Measurements from ENCODE around the gene FOXK2. TPM values are rescaled to one million over a fixed set of nuclear protein-coding genes. Genes with fewer than 3 reads are reported as not detected.
A peak's percentile ranks its signal among the peaks of the same experiment; 100 is the strongest.

FOXK2 gene
- total and polyA plus RNA-seq, 7 experiments from 2014 or later: 4.2 to 67.1 (median 42.3) TPM

DNA sequence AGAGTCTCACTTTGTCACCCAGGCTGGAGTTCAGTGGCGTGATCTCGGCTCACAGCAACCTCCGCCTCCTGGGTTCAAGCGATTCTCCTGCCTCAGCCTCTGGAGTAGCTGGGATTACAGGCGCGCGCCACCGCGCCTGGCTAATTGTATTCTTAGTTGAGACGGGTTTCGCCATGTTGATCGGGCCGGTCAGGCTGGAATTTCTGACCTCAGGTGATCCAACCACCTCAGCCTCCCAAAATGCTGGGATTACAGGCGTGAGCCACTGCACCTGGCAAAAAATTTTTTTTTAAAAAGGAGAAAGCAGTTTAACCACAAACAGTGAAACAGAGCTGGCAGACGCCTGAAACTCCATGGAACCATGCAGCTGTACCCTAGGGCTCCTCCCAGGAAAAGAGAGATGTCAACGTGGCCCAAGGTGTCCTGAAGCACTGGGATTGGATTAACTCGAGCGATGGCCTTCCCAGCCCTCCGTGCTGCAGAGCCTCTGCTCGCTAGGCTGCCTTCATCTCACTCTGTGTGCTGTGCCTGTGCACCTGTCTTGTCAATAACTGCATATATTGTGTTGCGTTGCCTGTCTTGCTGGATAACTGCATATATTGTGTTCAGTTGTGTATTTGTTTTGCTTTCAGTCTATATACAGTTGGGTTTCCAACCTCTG, 29.6 kb upstream of the FOXK2 start:
- Histone ChIP-seq H3K4me1 (ENCODE audit: control insufficient read depth in 2 of 2, insufficient read depth in 2 of 2, low read length in 2 of 2) (peaks cover 0 to 7% of the 10 kb centered on the region in 2 donors), H3K27ac (ENCODE audit: low read depth, low read length) (no peak overlapping the region), H3K4me3 (ENCODE audit: low read length) (no peak overlapping the region), H3K27me3 (ENCODE audit: control insufficient read depth in 2 of 2, insufficient read depth in 2 of 2, low read length in 2 of 2) (no peaks in the 10 kb centered on the region), H3K9me3 (ENCODE audit: control insufficient read depth in 2 of 3, low read length in 3 of 3) (no peaks in the 10 kb centered on the region), H3K36me3 (ENCODE audit: control insufficient read depth in 2 of 3, insufficient read depth in 3 of 3, low read length in 3 of 3) (peaks cover 0 to 37% (median 2%) of the 10 kb centered on the region in 3 experiments)
- no peaks in the 10 kb centered on the region for H3K27me3 Mint-ChIP-seq
- H3K27ac Mint-ChIP-seq: peak overlapping the region in 4 of 9 donors; percentile 4 to 71 (median 49)
- H3K9me3 Mint-ChIP-seq: peaks cover 0 to 4% (median 0%) of the 10 kb centered on the region in 11 donors
- DNase-seq (no peak), ATAC-seq (no peak)
- ChIA-PET CTCF (no interaction called here), POLR2A (no interaction called here)
- no peak overlapping the region for H3K4me3 Mint-ChIP-seq
- peaks cover 0 to 25% (median 0%) of the 10 kb centered on the region in 5 donors for H3K36me3 Mint-ChIP-seq
- intact Hi-C loops (cut with micrococcal nuclease): loop anchor here in 1 of 2 donors (10.0 kb wide), 1 partner anchor 155 kb away; the partner anchor contains the start of gene WDR45B
- H3K4me1 Mint-ChIP-seq: peaks cover 0 to 41% (median 14%) of the 10 kb centered on the region in 7 donors

DNA sequence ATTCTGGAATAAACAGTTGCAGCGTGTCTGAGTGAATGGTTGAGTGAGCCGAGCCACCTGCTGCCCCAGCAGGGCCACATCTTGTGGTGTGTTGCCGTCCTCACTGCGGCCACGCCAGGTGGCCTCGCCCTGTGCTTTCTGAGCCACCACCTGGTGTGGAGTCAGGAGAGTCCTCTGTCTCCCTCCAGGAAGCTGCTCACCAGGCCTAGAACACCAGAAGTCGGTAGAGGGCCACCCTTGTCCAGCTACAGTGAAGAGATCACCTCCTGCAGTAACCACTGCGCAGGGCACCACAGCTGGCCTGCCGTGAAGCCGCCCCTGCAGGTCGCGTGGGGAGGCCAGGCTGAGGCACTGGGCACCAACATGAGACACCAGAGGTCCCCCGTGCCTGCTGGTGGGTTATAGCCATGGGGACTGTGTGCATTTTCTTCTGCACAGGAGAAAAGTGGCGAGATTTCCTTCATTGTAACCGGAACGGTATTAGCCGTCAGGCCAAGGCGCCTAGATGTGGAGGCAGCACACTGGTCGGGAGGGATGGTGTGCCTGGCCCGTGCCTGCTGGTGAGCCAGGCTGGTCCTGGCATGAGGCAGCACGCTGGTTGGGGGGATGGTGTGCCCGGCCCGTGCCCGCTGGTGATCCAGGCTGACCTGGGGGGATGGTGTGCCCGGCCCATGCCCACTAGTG, 28.9 kb upstream of the FOXK2 start:
- POLR2A ChIA-PET: no interaction called here
- Histone ChIP-seq H3K27ac (ENCODE audit: low read depth, low read length) (no peak overlapping the region), H3K27me3 (ENCODE audit: control insufficient read depth in 2 of 2, insufficient read depth in 2 of 2, low read length in 2 of 2) (no peaks in the 10 kb centered on the region), H3K4me3 (ENCODE audit: low read length) (no peak overlapping the region), H3K9me3 (ENCODE audit: control insufficient read depth in 2 of 3, low read length in 3 of 3) (no peaks in the 10 kb centered on the region), H3K4me1 (ENCODE audit: control insufficient read depth in 2 of 2, insufficient read depth in 2 of 2, low read length in 2 of 2) (peaks cover 0 to 7% of the 10 kb centered on the region in 2 donors), H3K36me3 (ENCODE audit: control insufficient read depth in 2 of 3, insufficient read depth in 3 of 3, low read length in 3 of 3) (peaks cover 0 to 30% (median 0%) of the 10 kb centered on the region in 3 experiments)
- Mint-ChIP-seq H3K4me1 (peaks cover 0 to 37% (median 14%) of the 10 kb centered on the region in 7 donors), H3K27me3 (no peaks in the 10 kb centered on the region), H3K4me3 (no peak overlapping the region), H3K9me3 (peaks cover 0 to 4% (median 0%) of the 10 kb centered on the region in 11 donors), H3K27ac (peak overlapping the region in 3 of 9 donors; percentile 4 to 71 (median 25)), H3K36me3 (peaks cover 0 to 23% (median 0%) of the 10 kb centered on the region in 5 donors)
- intact Hi-C loops (cut with micrococcal nuclease): loop anchor here in 1 of 2 donors (10.0 kb wide), 1 partner anchor 154 kb away; the partner anchor contains the start of gene WDR45B
- DNase-seq (no peak), ATAC-seq (no peak)
- CTCF ChIA-PET: no interaction called here

DNA sequence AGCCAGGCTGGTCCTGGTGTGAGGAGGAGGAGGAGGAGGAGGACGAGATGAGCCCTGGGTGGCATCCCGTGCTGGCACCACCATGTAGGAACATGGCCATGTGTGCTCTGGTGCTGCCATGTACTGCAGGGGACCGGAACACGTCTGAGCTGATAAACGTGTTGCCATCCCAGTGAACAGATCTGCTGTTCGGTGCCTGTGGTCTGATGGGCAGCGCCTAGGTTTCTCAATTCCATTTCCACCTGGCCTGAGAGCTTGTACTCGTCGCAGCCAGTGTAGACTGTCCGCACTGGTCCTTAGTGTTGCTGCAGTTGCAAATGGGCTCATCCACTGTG, 28.4 kb upstream of the FOXK2 start:
- Histone ChIP-seq H3K4me1 (ENCODE audit: control insufficient read depth in 2 of 2, insufficient read depth in 2 of 2, low read length in 2 of 2) (peaks cover 4 to 5% of the 10 kb centered on the region in 2 donors), H3K27ac (ENCODE audit: low read depth, low read length) (no peak overlapping the region), H3K27me3 (ENCODE audit: control insufficient read depth in 2 of 2, insufficient read depth in 2 of 2, low read length in 2 of 2) (no peaks in the 10 kb centered on the region), H3K4me3 (ENCODE audit: low read length) (no peak overlapping the region), H3K9me3 (ENCODE audit: control insufficient read depth in 2 of 3, low read length in 3 of 3) (no peaks in the 10 kb centered on the region), H3K36me3 (ENCODE audit: control insufficient read depth in 2 of 3, insufficient read depth in 3 of 3, low read length in 3 of 3) (peaks cover 0 to 25% (median 0%) of the 10 kb centered on the region in 3 experiments)
- Mint-ChIP-seq H3K4me3 (no peak overlapping the region), H3K27ac (peak overlapping the region in 2 of 9 donors; percentile 12 to 55), H3K27me3 (no peaks in the 10 kb centered on the region), H3K4me1 (peaks cover 0 to 36% (median 16%) of the 10 kb centered on the region in 7 donors), H3K9me3 (peaks cover 0 to 4% (median 0%) of the 10 kb centered on the region in 11 donors), H3K36me3 (peaks cover 0 to 19% (median 0%) of the 10 kb centered on the region in 5 donors)
- ChIA-PET CTCF (no interaction called here), POLR2A (no interaction called here)
- ATAC-seq (no peak), DNase-seq (no peak)
- intact Hi-C loops (cut with micrococcal nuclease): loop anchor here in 1 of 2 donors (10.0 kb wide), 1 partner anchor 154 kb away; the partner anchor contains the start of gene WDR45B

DNA sequence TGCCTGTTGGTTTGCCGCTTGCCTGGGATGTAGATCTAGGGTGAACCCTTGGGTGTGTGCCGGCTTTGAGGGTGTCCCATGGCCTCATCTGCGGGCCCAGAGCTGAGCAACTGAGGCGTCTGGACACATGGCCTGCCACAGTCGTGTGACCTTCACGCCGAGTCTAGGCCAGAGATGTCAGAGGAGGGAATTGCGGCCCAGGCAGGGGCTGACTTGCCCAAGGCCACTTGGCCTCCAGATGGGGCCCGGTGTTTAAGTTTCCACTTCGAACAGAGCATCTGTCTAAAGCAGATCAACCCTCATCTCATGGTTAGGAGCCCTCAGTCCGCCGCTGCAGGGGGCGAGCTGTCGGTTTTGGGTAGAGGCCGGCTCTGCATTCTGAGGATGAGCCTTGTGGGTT, 28.0 kb upstream of the FOXK2 start:
- H3K9me3 ChIP-seq (ENCODE audit: control insufficient read depth in 2 of 3, low read length in 3 of 3): no peaks in the 10 kb centered on the region
- POLR2A ChIA-PET: no interaction called here
- H3K4me1 ChIP-seq (ENCODE audit: control insufficient read depth in 2 of 2, insufficient read depth in 2 of 2, low read length in 2 of 2): peaks cover 1 to 8% of the 10 kb centered on the region in 2 donors
- intact Hi-C loops (cut with micrococcal nuclease): loop anchor here in 1 of 2 donors (10.0 kb wide), 1 partner anchor 153 kb away; the partner anchor contains the start of gene WDR45B
- Mint-ChIP-seq H3K27me3 (no peaks in the 10 kb centered on the region), H3K36me3 (peaks cover 0 to 16% (median 0%) of the 10 kb centered on the region in 5 donors), H3K4me1 (peaks cover 0 to 32% (median 15%) of the 10 kb centered on the region in 7 donors), H3K4me3 (no peak overlapping the region), H3K9me3 (peaks cover 0 to 4% (median 0%) of the 10 kb centered on the region in 11 donors), H3K27ac (peak overlapping the region in 2 of 9 donors; percentile 12 to 55)
- CTCF ChIA-PET: no interaction called here
- DNase-seq (no peak), ATAC-seq (no peak)
- H3K27ac ChIP-seq (ENCODE audit: low read depth, low read length): no peak overlapping the region
- peaks cover 0 to 21% (median 0%) of the 10 kb centered on the region in 3 experiments for H3K36me3 ChIP-seq (ENCODE audit: control insufficient read depth in 2 of 3, insufficient read depth in 3 of 3, low read length in 3 of 3)
- H3K4me3 ChIP-seq (ENCODE audit: low read length): no peak overlapping the region
- H3K27me3 ChIP-seq (ENCODE audit: control insufficient read depth in 2 of 2, insufficient read depth in 2 of 2, low read length in 2 of 2): no peaks in the 10 kb centered on the region

DNA sequence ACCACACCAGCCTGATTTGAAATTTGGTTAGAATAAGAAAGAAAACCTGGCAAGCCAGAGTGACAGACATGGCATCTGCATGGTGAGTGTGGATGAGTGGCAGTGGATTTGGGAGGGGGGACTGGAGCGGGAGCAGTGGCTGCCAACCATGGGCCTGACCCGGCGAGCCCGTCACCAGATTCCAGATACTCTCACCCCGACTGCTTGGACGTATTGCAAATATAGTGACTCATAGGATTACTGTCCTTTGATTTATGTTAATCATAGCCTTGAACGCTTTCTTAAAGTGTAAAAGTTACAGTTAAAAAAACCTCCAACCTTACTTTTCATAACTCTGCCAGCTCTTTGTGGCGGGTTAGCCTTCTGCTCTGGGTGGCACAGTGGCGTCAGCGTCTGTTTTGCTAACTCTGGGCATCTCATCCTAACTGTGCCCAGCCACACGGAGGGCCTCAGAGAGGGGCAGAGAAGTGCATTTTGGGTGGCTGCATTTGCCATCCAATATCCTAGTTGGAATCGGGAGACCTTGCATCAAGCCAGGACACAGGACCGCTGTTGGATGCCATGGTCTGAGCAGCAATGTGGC, 26.8 kb upstream of the FOXK2 start:
- H3K36me3 Mint-ChIP-seq: peaks cover 0 to 12% (median 0%) of the 10 kb centered on the region in 5 donors
- CTCF ChIA-PET: no interaction called here
- POLR2A ChIA-PET: interaction anchor here (0.6 kb wide), 1 partner anchor 987 kb away, joined by 3 read pairs; no protein-coding TSS in a partner anchor

DNA sequence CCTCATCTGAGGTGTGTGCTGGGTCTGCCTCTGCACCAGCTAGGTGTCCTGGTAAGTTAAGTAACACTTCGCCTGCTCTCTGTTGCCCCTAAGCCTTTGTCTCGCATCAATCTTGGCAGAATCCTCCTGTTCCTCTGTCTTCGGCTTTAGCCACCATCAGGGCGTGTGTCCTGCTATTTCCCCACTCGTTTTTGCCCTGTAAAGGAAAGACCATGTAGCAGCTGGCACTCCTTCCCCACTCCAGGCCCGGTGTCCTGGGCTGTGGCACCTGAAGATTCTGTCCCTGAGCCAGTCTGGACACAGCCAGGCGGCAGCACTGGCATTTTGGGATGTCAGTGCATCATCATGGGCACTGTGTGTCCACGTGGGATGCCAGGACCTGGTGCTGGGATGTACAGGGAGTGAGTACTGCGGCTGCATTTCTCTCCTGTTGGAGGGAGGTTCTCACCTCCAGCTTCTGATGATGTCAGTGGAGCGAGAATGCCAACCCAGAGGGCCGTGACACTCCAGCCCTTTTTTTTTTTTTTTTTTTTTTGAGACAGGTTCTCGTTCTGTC, 26.2 kb upstream of the FOXK2 start:
- Histone ChIP-seq H3K27me3 (ENCODE audit: control insufficient read depth in 2 of 2, insufficient read depth in 2 of 2, low read length in 2 of 2) (no peaks in the 10 kb centered on the region), H3K27ac (ENCODE audit: low read depth, low read length) (no peak overlapping the region), H3K4me3 (ENCODE audit: low read length) (no peak overlapping the region), H3K36me3 (ENCODE audit: control insufficient read depth in 2 of 3, insufficient read depth in 3 of 3, low read length in 3 of 3) (peaks cover 0 to 8% (median 0%) of the 10 kb centered on the region in 3 experiments), H3K4me1 (ENCODE audit: control insufficient read depth in 2 of 2, insufficient read depth in 2 of 2, low read length in 2 of 2) (peaks cover 0 to 9% of the 10 kb centered on the region in 2 donors), H3K9me3 (ENCODE audit: control insufficient read depth in 2 of 3, low read length in 3 of 3) (no peaks in the 10 kb centered on the region)
- no peak for DNase-seq
- Mint-ChIP-seq H3K4me3 (no peak overlapping the region), H3K4me1 (peaks cover 8 to 32% (median 25%) of the 10 kb centered on the region in 7 donors), H3K27ac (peak overlapping the region in 3 of 9 donors; percentile 32 to 38 (median 36)), H3K9me3 (peaks cover 0 to 4% (median 0%) of the 10 kb centered on the region in 11 donors), H3K27me3 (no peaks in the 10 kb centered on the region), H3K36me3 (peaks cover 0 to 11% (median 0%) of the 10 kb centered on the region in 5 donors)
- intact Hi-C loops (cut with micrococcal nuclease): loop anchor here in 1 of 2 donors (10.0 kb wide), 1 partner anchor 151 kb away; the partner anchor contains the start of gene WDR45B
- CTCF ChIA-PET: no interaction called here
- POLR2A ChIA-PET: no interaction called here
- no peak for ATAC-seq

More for the DNA sequence above, 26.8 kb upstream of the FOXK2 start:
- no peaks in the 10 kb centered on the region for H3K27me3 Mint-ChIP-seq
- peaks cover 3 to 27% (median 19%) of the 10 kb centered on the region in 7 donors for H3K4me1 Mint-ChIP-seq
- H3K9me3 Mint-ChIP-seq: peaks cover 0 to 4% (median 0%) of the 10 kb centered on the region in 11 donors
- Histone ChIP-seq H3K27ac (ENCODE audit: low read depth, low read length) (no peak overlapping the region), H3K4me3 (ENCODE audit: low read length) (no peak overlapping the region), H3K36me3 (ENCODE audit: control insufficient read depth in 2 of 3, insufficient read depth in 3 of 3, low read length in 3 of 3) (peaks cover 0 to 10% (median 0%) of the 10 kb centered on the region in 3 experiments), H3K4me1 (ENCODE audit: control insufficient read depth in 2 of 2, insufficient read depth in 2 of 2, low read length in 2 of 2) (peaks cover 0 to 9% of the 10 kb centered on the region in 2 donors), H3K27me3 (ENCODE audit: control insufficient read depth in 2 of 2, insufficient read depth in 2 of 2, low read length in 2 of 2) (no peaks in the 10 kb centered on the region), H3K9me3 (ENCODE audit: control insufficient read depth in 2 of 3, low read length in 3 of 3) (no peaks in the 10 kb centered on the region)
- no peak for DNase-seq
- H3K27ac Mint-ChIP-seq: peak overlapping the region in 2 of 9 donors; percentile 26 to 41
- intact Hi-C loops (cut with micrococcal nuclease): loop anchor here in 1 of 2 donors (10.0 kb wide), 1 partner anchor 152 kb away; the partner anchor contains the start of gene WDR45B
- H3K4me3 Mint-ChIP-seq: no peak overlapping the region
- ATAC-seq: no peak
